HepG2 (cell line): Measurements from ENCODE around the gene GDF7. TPM values are rescaled to one million over a fixed set of nuclear protein-coding genes. Genes with fewer than 3 reads are reported as not detected.

Experiments
- ARNTL ChIP-seq: sonication (generic); formaldehyde crosslinking; IDR thresholded peaks from 2 replicates; pipeline ENCODE4 v1.4.0; 2020; ENCODE audit warnings: mild to moderate bottlenecking, missing genetic modification reagents
- ATF1 ChIP-seq: IDR thresholded peaks from 2 replicates; pipeline ENCODE4 v1.6.1; 2016; ENCODE audit warnings: mild to moderate bottlenecking, control low read depth
- BRD4 ChIP-seq: sonication (generic); formaldehyde crosslinking; IDR thresholded peaks from 2 replicates; pipeline ENCODE4 v1.4.0; 2020; ENCODE audit warnings: missing genetic modification reagents
- CEBPG ChIP-seq: IDR thresholded peaks from 2 replicates; pipeline ENCODE4 v1.6.1; 2016
- GMEB2 ChIP-seq: IDR thresholded peaks from 2 replicates; pipeline ENCODE4 v1.6.1; 2016; ENCODE audit warnings: missing biosample characterization, missing genetic modification reagents, low read depth
- HMGA1 ChIP-seq: sonication (generic); formaldehyde crosslinking; conservative IDR thresholded peaks from 2 replicates; pipeline ENCODE4 v1.4.0; 2020; ENCODE audit warnings: missing genetic modification reagents
- MYNN ChIP-seq: sonication (generic); formaldehyde crosslinking; IDR thresholded peaks from 2 replicates; pipeline ENCODE4 v1.4.0; 2020; ENCODE audit warnings: mild to moderate bottlenecking, low read depth, missing genetic modification reagents
- NFE2L1 ChIP-seq: sonication (generic); formaldehyde crosslinking; IDR thresholded peaks from 2 replicates; pipeline ENCODE4 v1.4.0; 2020; ENCODE audit warnings: missing genetic modification reagents, mild to moderate bottlenecking, borderline replicate concordance
- PCBP2 ChIP-seq: fragments of 200-400 bp; formaldehyde crosslinking; optimal IDR thresholded peaks from 2 replicates; pipeline ENCODE3; 2018; ENCODE audit warnings: low read length, low read depth; ENCODE audit not compliant: poor library complexity, severe bottlenecking
- PITX1 ChIP-seq: sonication (generic); formaldehyde crosslinking; IDR thresholded peaks from 2 replicates; pipeline ENCODE4 v1.5.1; 2020; ENCODE audit warnings: mild to moderate bottlenecking, missing genetic modification reagents
- POGZ ChIP-seq: sonication (generic); formaldehyde crosslinking; IDR thresholded peaks from 2 replicates; pipeline ENCODE4 v1.4.0; 2020; ENCODE audit warnings: mild to moderate bottlenecking, missing genetic modification reagents
- TEF ChIP-seq: sonication (generic); formaldehyde crosslinking; IDR thresholded peaks from 2 replicates; pipeline ENCODE4 v1.5.0; 2020; ENCODE audit warnings: missing genetic modification reagents
- U2AF2 ChIP-seq: fragments of 200-400 bp; formaldehyde crosslinking; IDR thresholded peaks from 2 replicates; pipeline ENCODE4 v1.6.1; 2017; ENCODE audit warnings: low read depth, mild to moderate bottlenecking, low read length
- ZFP36 ChIP-seq: fragments of 150-350 bp; IDR thresholded peaks from 2 replicates; pipeline ENCODE4 v1.6.1; 2018; ENCODE audit warnings: borderline replicate concordance, low read length, low read depth; ENCODE audit not compliant: partially characterized antibody
- polyA plus RNA-seq, 8 experiments: library from polyadenylated mRNA; depleted of rRNA in 3 of 8; stranded (reverse) in 7 of 8; unstranded in 1 of 8; fragments of >200 nt; fragmentation: Illumina TruSeq in 4 of 8; extraction: Trizol in 4 of 8; gene quantifications; 2 replicates each; pipeline versions ENCODE4 v1.2.1 to v1.2.3, GENCODE V29; 2011 to 2016; ENCODE audit warnings: low read depth in 4 of 8, missing spikeins in 1 of 8, mixed read lengths in 1 of 8; ENCODE audit not compliant: insufficient read depth in 1 of 8
- total RNA-seq, 5 experiments: library from RNA; depleted of rRNA; stranded (reverse); fragments of >200 nt; fragmentation: Illumina TruSeq; extraction: Trizol; gene quantifications; 2 replicates each; pipeline ENCODE4 v1.2.3, GENCODE V29; 2016; ENCODE audit warnings: low read depth in 1 of 5
- TF ChIP-seq, protein P1 (sequence below): sonication (generic); formaldehyde crosslinking; conservative IDR thresholded peaks from 2 replicates; pipeline ENCODE4 v1.8.1; 2023; ENCODE audit warnings: missing genetic modification reagents
- TF ChIP-seq, protein P2 (sequence below): sonication (generic); formaldehyde crosslinking; IDR thresholded peaks from 2 replicates; pipeline ENCODE4; 2020; ENCODE audit warnings: missing genetic modification reagents, mild to moderate bottlenecking, borderline replicate concordance
- TF ChIP-seq, protein P3 (sequence below): sonication (generic); formaldehyde crosslinking; IDR thresholded peaks from 2 replicates; pipeline ENCODE4 v1.4.0; 2020; ENCODE audit warnings: missing genetic modification reagents; ENCODE audit errors: not compliant biosample characterization
- TF ChIP-seq, protein P4 (sequence below): IDR thresholded peaks from 2 replicates; pipeline ENCODE4 v1.6.1; 2016; ENCODE audit warnings: low read depth, control low read depth

The GDF7 gene
- total and polyA plus RNA-seq, 2 of the 13 experiments (the other 11 are each of a cell fraction or from before 2014, with no cell fraction given) = 1.6 to 15.0 TPM

GRCh38 chr2:20667531-20668401 is 822 bp downstream of the GDF7 start (continued):
- TF ChIP-seq, protein P1, sequence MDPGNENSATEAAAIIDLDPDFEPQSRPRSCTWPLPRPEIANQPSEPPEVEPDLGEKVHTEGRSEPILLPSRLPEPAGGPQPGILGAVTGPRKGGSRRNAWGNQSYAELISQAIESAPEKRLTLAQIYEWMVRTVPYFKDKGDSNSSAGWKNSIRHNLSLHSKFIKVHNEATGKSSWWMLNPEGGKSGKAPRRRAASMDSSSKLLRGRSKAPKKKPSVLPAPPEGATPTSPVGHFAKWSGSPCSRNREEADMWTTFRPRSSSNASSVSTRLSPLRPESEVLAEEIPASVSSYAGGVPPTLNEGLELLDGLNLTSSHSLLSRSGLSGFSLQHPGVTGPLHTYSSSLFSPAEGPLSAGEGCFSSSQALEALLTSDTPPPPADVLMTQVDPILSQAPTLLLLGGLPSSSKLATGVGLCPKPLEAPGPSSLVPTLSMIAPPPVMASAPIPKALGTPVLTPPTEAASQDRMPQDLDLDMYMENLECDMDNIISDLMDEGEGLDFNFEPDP = no peak
- TF ChIP-seq TEF (CRISPR knock-in tag) = no peak
- TF ChIP-seq CEBPG (CRISPR knock-in tag) = no peak
- TF ChIP-seq ATF1 = no peak
- no peak for TF ChIP-seq BRD4 (CRISPR knock-in tag)
- no peak for TF ChIP-seq U2AF2
- no peak; the same call in 1 of the 2 replicates for TF ChIP-seq GMEB2 (CRISPR knock-in tag)
- TF ChIP-seq, protein P2, sequence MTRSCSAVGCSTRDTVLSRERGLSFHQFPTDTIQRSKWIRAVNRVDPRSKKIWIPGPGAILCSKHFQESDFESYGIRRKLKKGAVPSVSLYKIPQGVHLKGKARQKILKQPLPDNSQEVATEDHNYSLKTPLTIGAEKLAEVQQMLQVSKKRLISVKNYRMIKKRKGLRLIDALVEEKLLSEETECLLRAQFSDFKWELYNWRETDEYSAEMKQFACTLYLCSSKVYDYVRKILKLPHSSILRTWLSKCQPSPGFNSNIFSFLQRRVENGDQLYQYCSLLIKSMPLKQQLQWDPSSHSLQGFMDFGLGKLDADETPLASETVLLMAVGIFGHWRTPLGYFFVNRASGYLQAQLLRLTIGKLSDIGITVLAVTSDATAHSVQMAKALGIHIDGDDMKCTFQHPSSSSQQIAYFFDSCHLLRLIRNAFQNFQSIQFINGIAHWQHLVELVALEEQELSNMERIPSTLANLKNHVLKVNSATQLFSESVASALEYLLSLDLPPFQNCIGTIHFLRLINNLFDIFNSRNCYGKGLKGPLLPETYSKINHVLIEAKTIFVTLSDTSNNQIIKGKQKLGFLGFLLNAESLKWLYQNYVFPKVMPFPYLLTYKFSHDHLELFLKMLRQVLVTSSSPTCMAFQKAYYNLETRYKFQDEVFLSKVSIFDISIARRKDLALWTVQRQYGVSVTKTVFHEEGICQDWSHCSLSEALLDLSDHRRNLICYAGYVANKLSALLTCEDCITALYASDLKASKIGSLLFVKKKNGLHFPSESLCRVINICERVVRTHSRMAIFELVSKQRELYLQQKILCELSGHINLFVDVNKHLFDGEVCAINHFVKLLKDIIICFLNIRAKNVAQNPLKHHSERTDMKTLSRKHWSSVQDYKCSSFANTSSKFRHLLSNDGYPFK (CRISPR knock-in tag) = no peak
- TF ChIP-seq ZFP36 = no peak
- TF ChIP-seq, protein P3, sequence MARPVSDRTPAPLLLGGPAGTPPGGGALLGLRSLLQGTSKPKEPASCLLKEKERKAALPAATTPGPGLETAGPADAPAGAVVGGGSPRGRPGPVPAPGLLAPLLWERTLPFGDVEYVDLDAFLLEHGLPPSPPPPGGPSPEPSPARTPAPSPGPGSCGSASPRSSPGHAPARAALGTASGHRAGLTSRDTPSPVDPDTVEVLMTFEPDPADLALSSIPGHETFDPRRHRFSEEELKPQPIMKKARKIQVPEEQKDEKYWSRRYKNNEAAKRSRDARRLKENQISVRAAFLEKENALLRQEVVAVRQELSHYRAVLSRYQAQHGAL (CRISPR knock-in tag) = no peak
- 0 out of 2 replicates have a peak, but pooled peaks have one; percentile 18 for TF ChIP-seq POGZ (CRISPR knock-in tag)
- TF ChIP-seq ARNTL (CRISPR knock-in tag) = no peak
- no peak; the same call in 1 of the 2 replicates for TF ChIP-seq PITX1
- TF ChIP-seq, protein P4, sequence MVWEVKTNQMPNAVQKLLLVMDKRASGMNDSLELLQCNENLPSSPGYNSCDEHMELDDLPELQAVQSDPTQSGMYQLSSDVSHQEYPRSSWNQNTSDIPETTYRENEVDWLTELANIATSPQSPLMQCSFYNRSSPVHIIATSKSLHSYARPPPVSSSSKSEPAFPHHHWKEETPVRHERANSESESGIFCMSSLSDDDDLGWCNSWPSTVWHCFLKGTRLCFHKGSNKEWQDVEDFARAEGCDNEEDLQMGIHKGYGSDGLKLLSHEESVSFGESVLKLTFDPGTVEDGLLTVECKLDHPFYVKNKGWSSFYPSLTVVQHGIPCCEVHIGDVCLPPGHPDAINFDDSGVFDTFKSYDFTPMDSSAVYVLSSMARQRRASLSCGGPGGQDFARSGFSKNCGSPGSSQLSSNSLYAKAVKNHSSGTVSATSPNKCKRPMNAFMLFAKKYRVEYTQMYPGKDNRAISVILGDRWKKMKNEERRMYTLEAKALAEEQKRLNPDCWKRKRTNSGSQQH (CRISPR knock-in tag) = peak; percentile 63; the same call in 1 of the 2 replicates
- TF ChIP-seq MYNN (CRISPR knock-in tag) = no peak
- TF ChIP-seq NFE2L1 (CRISPR knock-in tag) = no peak; the same call in 1 of the 2 replicates
- TF ChIP-seq HMGA1 = no peak
- TF ChIP-seq PCBP2 = no peak
